HPDE6-E6E7 (cell line): Measurements from ENCODE around the gene KRT38.
"Not testable (repeated sequence)": the region's sequence is repeated elsewhere in the genome, so short reads cannot be mapped to it uniquely, and the experiment has no call there.

ENCODE experiments used
- DNase-seq: peaks from one replicate; pipeline ENCODE4 v3.0.0; 2011; ENCODE audit warnings: missing footprints; ENCODE audit errors: extremely low spot score

KRT38 gene

DNA sequence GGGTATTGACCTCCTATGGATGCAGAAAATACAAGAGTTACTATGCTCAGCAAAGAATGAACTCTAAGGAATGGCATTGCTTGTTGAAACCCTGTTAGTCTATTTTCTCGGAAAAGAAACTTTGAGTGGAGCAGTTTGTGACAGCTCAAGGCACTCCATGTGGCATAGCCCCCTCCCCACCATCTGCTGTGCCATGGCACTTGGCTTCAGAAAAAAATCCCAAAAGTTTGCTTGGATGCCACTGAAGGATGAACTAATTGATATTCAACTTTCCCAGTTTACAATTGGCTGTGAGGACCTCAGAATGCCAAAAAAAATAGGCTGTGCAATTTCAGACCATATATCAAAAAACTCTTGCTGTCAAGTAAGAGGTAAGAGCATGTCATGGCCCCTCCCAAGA, 45.2 kb downstream of the KRT38 start:
- DNase-seq = no peak

DNA sequence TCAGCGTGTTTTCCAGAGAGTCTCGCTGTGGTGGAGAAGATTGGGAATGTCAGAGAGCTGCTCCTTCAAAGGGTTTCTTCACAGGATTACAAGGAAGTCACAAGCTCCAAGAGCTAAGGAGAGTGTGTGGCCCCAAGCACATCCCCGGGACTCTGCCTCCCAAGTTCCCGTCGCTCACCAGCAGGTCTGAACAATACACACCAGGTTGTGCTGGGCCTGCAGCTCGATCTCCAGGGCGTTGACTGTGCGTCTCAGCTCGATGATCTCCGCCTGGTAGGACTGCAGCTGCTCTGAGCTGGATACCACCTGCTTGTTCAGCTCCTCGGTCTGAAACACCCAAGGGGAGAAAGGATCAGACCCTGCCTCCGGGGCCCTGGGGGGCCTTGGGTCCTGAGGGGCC, 45.7 kb downstream of the KRT38 start:
- DNase-seq = not testable (repeated sequence)

- no peak for DNase-seq
These were observed 46.4 kb downstream of the KRT38 start for GRCh38 chr17:41394254-41394996.

DNA sequence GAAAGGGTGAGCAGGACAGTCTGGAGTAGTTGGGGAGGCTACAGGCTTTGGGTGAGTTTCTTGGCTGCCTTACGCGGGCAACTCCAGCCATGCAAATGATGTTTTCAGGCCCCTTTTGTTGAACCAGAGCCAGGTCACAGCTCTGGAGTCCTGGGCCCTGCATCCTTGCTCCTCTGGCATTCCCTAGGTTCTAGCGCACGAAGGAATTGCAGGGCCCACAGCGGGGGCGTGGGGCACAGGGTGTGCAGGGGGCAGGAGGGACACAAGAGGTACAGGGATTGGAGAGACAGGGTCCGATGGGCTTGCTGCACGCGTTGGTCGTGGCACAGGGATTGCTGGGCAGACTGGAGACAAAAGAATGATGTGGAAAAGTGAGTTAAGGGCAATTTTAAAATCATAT, 47.0 kb downstream of the KRT38 start:
- DNase-seq = no peak

DNA sequence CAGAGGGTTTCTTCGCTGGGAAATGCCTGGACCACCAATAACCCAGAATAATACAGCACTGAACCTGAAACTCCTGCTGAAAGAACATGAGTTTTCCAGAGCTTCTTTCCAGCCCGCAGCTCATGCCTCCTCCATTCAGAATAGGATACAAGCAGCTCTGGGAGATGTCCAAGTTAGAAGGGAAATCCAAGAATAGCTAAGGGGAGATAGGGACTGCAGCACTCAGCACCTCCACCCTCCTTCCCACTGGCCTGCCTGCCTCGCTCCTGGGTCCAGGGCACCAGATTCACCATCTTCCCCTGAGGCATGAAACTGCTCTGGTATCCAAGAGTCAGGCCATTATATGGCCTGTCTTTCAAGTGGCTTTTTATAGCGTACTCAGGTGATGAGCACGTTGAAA, 47.5 kb downstream of the KRT38 start:
- no peak for DNase-seq

GRCh38 chr17:41392278-41392677, 48.5 kb downstream of the KRT38 start:
- no peak for DNase-seq

DNA sequence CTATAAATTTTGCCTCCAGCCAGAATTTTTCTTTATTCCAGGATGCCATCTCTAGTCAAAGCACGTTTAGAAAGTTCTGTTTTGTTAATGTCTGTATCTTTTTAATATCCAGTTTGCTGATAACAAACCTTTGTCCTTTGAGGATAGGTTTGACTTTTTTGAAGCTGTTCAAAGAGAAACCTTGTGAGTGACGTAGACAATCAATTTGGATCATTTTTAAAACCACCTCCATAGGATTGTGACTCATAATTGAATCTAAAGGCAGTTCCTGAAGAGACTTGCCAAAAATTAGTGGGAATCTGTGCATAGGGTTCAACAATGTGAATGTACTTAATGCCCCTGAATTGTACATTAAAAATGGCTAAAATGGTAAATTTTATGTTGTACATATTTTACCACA, 49.2 kb downstream of the KRT38 start:
- DNase-seq = no peak

- no peak for DNase-seq
These were observed 50.3 kb downstream of the KRT38 start for GRCh38 chr17:41390411-41390938.

DNA sequence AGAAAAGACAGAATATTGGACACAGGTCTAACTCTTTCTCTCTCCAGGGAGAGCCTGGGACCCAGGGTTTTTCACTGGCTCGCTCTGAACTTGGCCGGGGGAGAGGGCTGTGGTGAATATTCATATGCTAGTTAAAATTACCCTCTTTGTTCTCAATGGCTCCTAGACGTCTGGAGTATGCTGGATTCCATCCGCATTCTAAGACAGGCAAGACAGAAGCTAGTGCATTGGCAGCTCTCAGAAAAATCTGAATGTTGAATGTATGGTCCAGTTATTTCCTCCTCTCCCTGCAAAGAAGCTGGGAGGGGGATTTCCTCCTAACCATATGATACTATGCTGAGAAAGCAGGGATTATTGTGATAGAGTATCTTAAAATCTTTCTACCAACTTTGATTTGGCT, 53.1 kb downstream of the KRT38 start:
- DNase-seq = no peak

GRCh38 chr17:41386227-41386626, 54.6 kb downstream of the KRT38 start:
- DNase-seq = no peak
